NCI-H446 (cell line): ENCODE results near the gene TRMT10C.
"Not testable (repeated sequence)": the region's sequence is repeated elsewhere in the genome, so short reads cannot be mapped to it uniquely, and the experiment has no call there.

Experiments used
- DNase-seq, 2 experiments: peaks; one replicate each; lab custom pipeline; 2025; lab: John Stamatoyannopoulos, UW

The TRMT10C gene

GRCh38 chr3:101548527-101549105, 13.1 kb upstream of the TRMT10C start:
- no peak for DNase-seq

- DNase-seq: no peak
Observed at GRCh38 chr3:101549473-101549872, 12.2 kb upstream of the TRMT10C start.

GRCh38 chr3:101551359-101552081, 10.1 kb upstream of the TRMT10C start:
- not testable (repeated sequence) for DNase-seq

GRCh38 chr3:101553381-101553780, 8.3 kb upstream of the TRMT10C start:
- not testable (repeated sequence) for DNase-seq

- DNase-seq: no peak
Observed at GRCh38 chr3:101556064-101556463, 5.6 kb upstream of the TRMT10C start.

- DNase-seq: no peak
Observed at GRCh38 chr3:101567528-101568317, 6.1 kb downstream of the TRMT10C start.

- no peak for DNase-seq
Observed at GRCh38 chr3:101571028-101571895, 9.6 kb downstream of the TRMT10C start.

- peak; percentile 96 to 98 for DNase-seq
Observed at GRCh38 chr3:101573449-101574387, 12.1 kb downstream of the TRMT10C start, which contains the start of gene PCNP. TSS of gene PCNP (plus strand) at chr3:101574180. CDS start at chr3:101574216, 36 bp downstream.

- peak in 1 of 2 experiments; percentile 55 for DNase-seq
Observed at GRCh38 chr3:101574388-101575112, 12.9 kb downstream of the TRMT10C start.

- no peak for DNase-seq
Observed at GRCh38 chr3:101577286-101577685, 15.6 kb downstream of the TRMT10C start.

- no peak for DNase-seq
Observed at GRCh38 chr3:101588616-101589015, 26.9 kb downstream of the TRMT10C start.

GRCh38 chr3:101591071-101591470, 29.4 kb downstream of the TRMT10C start:
- DNase-seq: no peak

GRCh38 chr3:101602731-101603130, 41.1 kb downstream of the TRMT10C start:
- no peak for DNase-seq

GRCh38 chr3:101603184-101603583, 41.5 kb downstream of the TRMT10C start:
- no peak for DNase-seq

- DNase-seq: not testable (repeated sequence)
Observed at GRCh38 chr3:101605398-101605797, 43.7 kb downstream of the TRMT10C start.

- no peak for DNase-seq
Observed at GRCh38 chr3:101611023-101611422, 49.4 kb downstream of the TRMT10C start.

- not testable (repeated sequence) for DNase-seq
Observed at GRCh38 chr3:101613014-101613413, 51.3 kb downstream of the TRMT10C start.

GRCh38 chr3:101615525-101615924, 53.9 kb downstream of the TRMT10C start:
- no peak for DNase-seq
